ENCODE data around the gene ALKAL2.

ALKAL2 gene

GRCh38 chr2:254241-254640 is 33.6 kb downstream of the ALKAL2 start:
- TF ChIP-seq NFIC (IDR thresholded peaks at IDR 0.05) (no peak), EP300 (IDR thresholded peaks at IDR 0.05; ENCODE audit: borderline replicate concordance) (no peak), TEAD4 (IDR thresholded peaks at IDR 0.05) (no peak), CEBPB (IDR thresholded peaks at IDR 0.05) (no peak), YY1 (IDR thresholded peaks at IDR 0.05; ENCODE audit: low read depth) (no peak), EGR1 (IDR thresholded peaks at IDR 0.05) (no peak), TAF1 (IDR thresholded peaks at IDR 0.05; ENCODE audit: low read depth) (no peak), RAD21 (IDR thresholded peaks at IDR 0.05; ENCODE audit: low read depth) (no peak), FOXM1 (IDR thresholded peaks at IDR 0.05; ENCODE audit: borderline replicate concordance, low read depth) (no peak)

- no peak for TF ChIP-seq YY1 (IDR thresholded peaks at IDR 0.05; ENCODE audit: low read depth)
- no peak for TF ChIP-seq EP300 (IDR thresholded peaks at IDR 0.05; ENCODE audit: borderline replicate concordance)
Measured at GRCh38 chr2:253202-253638, 34.7 kb downstream of the ALKAL2 start.

- TF ChIP-seq REST (IDR thresholded peaks at IDR 0.05; ENCODE audit: low read depth) (no peak), YY1 (IDR thresholded peaks at IDR 0.05; ENCODE audit: low read depth) (no peak), MAX (IDR thresholded peaks at IDR 0.05) (no peak), NFIC (IDR thresholded peaks at IDR 0.05) (no peak), TAF1 (IDR thresholded peaks at IDR 0.05; ENCODE audit: low read depth) (no peak), CREB1 (IDR thresholded peaks at IDR 0.05; ENCODE audit: low read depth) (no peak), ZBTB7A (IDR thresholded peaks at IDR 0.05; ENCODE audit: low read depth) (no peak), EGR1 (IDR thresholded peaks at IDR 0.05) (no peak), USF1 (IDR thresholded peaks at IDR 0.05) (no peak), FOXM1 (IDR thresholded peaks at IDR 0.05; ENCODE audit: borderline replicate concordance, low read depth) (no peak), TEAD4 (IDR thresholded peaks at IDR 0.05) (no peak), CEBPB (IDR thresholded peaks at IDR 0.05) (no peak), TCF12 (IDR thresholded peaks at IDR 0.05; ENCODE audit: low read depth) (no peak), RAD21 (IDR thresholded peaks at IDR 0.05; ENCODE audit: low read depth) (no peak), EP300 (IDR thresholded peaks at IDR 0.05; ENCODE audit: borderline replicate concordance) (no peak)
Measured at GRCh38 chr2:252001-252602, 35.8 kb downstream of the ALKAL2 start.

- TF ChIP-seq ZBTB7A (IDR thresholded peaks at IDR 0.05; ENCODE audit: low read depth): no peak
- no peak for TF ChIP-seq USF1 (IDR thresholded peaks at IDR 0.05)
- TF ChIP-seq MAX (IDR thresholded peaks at IDR 0.05): no peak
- TF ChIP-seq CREB1 (IDR thresholded peaks at IDR 0.05; ENCODE audit: low read depth): no peak
- TF ChIP-seq FOXM1 (IDR thresholded peaks at IDR 0.05; ENCODE audit: borderline replicate concordance, low read depth): no peak
- TF ChIP-seq EP300 (IDR thresholded peaks at IDR 0.05; ENCODE audit: borderline replicate concordance): no peak
- no peak for TF ChIP-seq TEAD4 (IDR thresholded peaks at IDR 0.05)
Measured at GRCh38 chr2:249538-250042, 38.3 kb downstream of the ALKAL2 start.

- TF ChIP-seq FOXM1 (IDR thresholded peaks at IDR 0.05; ENCODE audit: borderline replicate concordance, low read depth) (no peak), NFIC (IDR thresholded peaks at IDR 0.05) (no peak)
Measured at GRCh38 chr2:248724-249123, 39.2 kb downstream of the ALKAL2 start.

GRCh38 chr2:246489-247144 is 41.3 kb downstream of the ALKAL2 start:
- TF ChIP-seq TCF12 (IDR thresholded peaks at IDR 0.05; ENCODE audit: low read depth) (no peak), RAD21 (IDR thresholded peaks at IDR 0.05; ENCODE audit: low read depth) (peak; percentile 37; the same call in 1 of the 2 replicates)

GRCh38 chr2:244547-244946 is 43.3 kb downstream of the ALKAL2 start:
- TF ChIP-seq FOXM1 (IDR thresholded peaks at IDR 0.05; ENCODE audit: borderline replicate concordance, low read depth): no peak
- no peak for TF ChIP-seq TCF12 (IDR thresholded peaks at IDR 0.05; ENCODE audit: low read depth)
- TF ChIP-seq RAD21 (IDR thresholded peaks at IDR 0.05; ENCODE audit: low read depth): no peak
- no peak for TF ChIP-seq EP300 (IDR thresholded peaks at IDR 0.05; ENCODE audit: borderline replicate concordance)
- TF ChIP-seq USF1 (IDR thresholded peaks at IDR 0.05): no peak
- TF ChIP-seq TAF1 (IDR thresholded peaks at IDR 0.05; ENCODE audit: low read depth): no peak
- no peak for TF ChIP-seq NFIC (IDR thresholded peaks at IDR 0.05)
- no peak for TF ChIP-seq REST (IDR thresholded peaks at IDR 0.05; ENCODE audit: low read depth)
- no peak for TF ChIP-seq YY1 (IDR thresholded peaks at IDR 0.05; ENCODE audit: low read depth)
- TF ChIP-seq ZBTB7A (IDR thresholded peaks at IDR 0.05; ENCODE audit: low read depth): no peak

All from Ishikawa (cell line).